KMS-11 (cell line): ENCODE data around the gene CKAP5.

Experiments used
- H2AFZ ChIP-seq: fragments of 200-600 bp; sonication (generic); 2 replicates; pipeline ENCODE4 v1.6.1; 2016; ENCODE audit warnings: antibody characterized with exemption, mixed run types, low read depth
- H3K27ac ChIP-seq: fragments of 200-600 bp; sonication (generic); 2 replicates; pipeline ENCODE4 v1.6.1; 2016; ENCODE audit warnings: mild to moderate bottlenecking, mixed run types
- H3K27me3 ChIP-seq: fragments of 200-600 bp; sonication (generic); 2 replicates; pipeline ENCODE4 v1.6.1; 2017; ENCODE audit warnings: mild to moderate bottlenecking, low read depth, mixed run types, moderate library complexity; ENCODE audit not compliant: insufficient read depth
- H3K36me3 ChIP-seq: fragments of 200-600 bp; sonication (generic); 2 replicates; pipeline ENCODE4 v1.6.1; 2017; ENCODE audit warnings: mild to moderate bottlenecking, mixed run types; ENCODE audit not compliant: insufficient read depth
- H3K4me1 ChIP-seq: fragments of 200-600 bp; sonication (generic); 2 replicates; pipeline ENCODE4 v1.6.1; 2016; ENCODE audit warnings: mild to moderate bottlenecking, low read depth, mixed run types; ENCODE audit not compliant: poor library complexity, severe bottlenecking
- H3K4me2 ChIP-seq: fragments of 200-600 bp; sonication (generic); 2 replicates; pipeline ENCODE4 v1.7.0; 2016; ENCODE audit warnings: mild to moderate bottlenecking, mixed run types
- H3K4me3 ChIP-seq: fragments of 200-600 bp; sonication (generic); IDR thresholded peaks from 2 replicates; pipeline ENCODE4 v1.6.1; 2017; ENCODE audit warnings: low read depth, low read length, mixed read lengths; ENCODE audit not compliant: insufficient read depth
- H3K79me2 ChIP-seq: fragments of 200-600 bp; sonication (generic); 2 replicates; pipeline ENCODE4 v1.6.1; 2016; ENCODE audit warnings: low read depth, mixed run types; ENCODE audit not compliant: insufficient read depth
- H3K9ac ChIP-seq: fragments of 200-600 bp; sonication (generic); 2 replicates; pipeline ENCODE4 v1.6.1; 2016; ENCODE audit warnings: mild to moderate bottlenecking, mixed run types
- H4K20me1 ChIP-seq: fragments of 200-600 bp; sonication (generic); 2 replicates; pipeline ENCODE4 v1.6.1; 2016; ENCODE audit warnings: mild to moderate bottlenecking, mixed run types; ENCODE audit not compliant: insufficient read depth
- CTCF ChIP-seq: fragments of 200-600 bp; sonication (generic); conservative IDR thresholded peaks from 2 replicates; pipeline ENCODE4 v1.6.1; 2017; ENCODE audit warnings: low read depth, mild to moderate bottlenecking, antibody characterized with exemption, low read length, moderate library complexity, mixed read lengths

The CKAP5 gene

GRCh38 chr11:46892838-46893237 lies 46.8 kb upstream of the CKAP5 start:
- H3K4me2 ChIP-seq, result no peak overlapping the region
- H4K20me1 ChIP-seq, result no peaks in the 10 kb centered on the region
- no peak for TF ChIP-seq CTCF
- H2AFZ ChIP-seq, result no peak overlapping the region
- no peak overlapping the region for H3K9ac ChIP-seq
- no peak overlapping the region for H3K4me3 ChIP-seq
- no peaks in the 10 kb centered on the region for H3K4me1 ChIP-seq
- H3K27ac ChIP-seq, result no peak overlapping the region
- H3K79me2 ChIP-seq, result no peaks in the 10 kb centered on the region
- no peaks in the 10 kb centered on the region for H3K36me3 ChIP-seq
- no peaks in the 10 kb centered on the region for H3K27me3 ChIP-seq

GRCh38 chr11:46892109-46892508 lies 46.0 kb upstream of the CKAP5 start:
- no peak for TF ChIP-seq CTCF
- no peak overlapping the region for H3K27ac ChIP-seq
- no peak overlapping the region for H2AFZ ChIP-seq
- H3K4me2 ChIP-seq, result no peak overlapping the region
- H3K4me1 ChIP-seq, result no peaks in the 10 kb centered on the region
- no peak overlapping the region for H3K4me3 ChIP-seq
- no peaks in the 10 kb centered on the region for H3K27me3 ChIP-seq
- H3K36me3 ChIP-seq, result no peaks in the 10 kb centered on the region
- H3K79me2 ChIP-seq, result no peaks in the 10 kb centered on the region
- H4K20me1 ChIP-seq, result no peaks in the 10 kb centered on the region
- H3K9ac ChIP-seq, result no peak overlapping the region

GRCh38 chr11:46890665-46891064 lies 44.6 kb upstream of the CKAP5 start:
- no peak for TF ChIP-seq CTCF
- Histone ChIP-seq H3K9ac (no peak overlapping the region), H3K27me3 (no peaks in the 10 kb centered on the region), H3K27ac (no peak overlapping the region), H4K20me1 (no peaks in the 10 kb centered on the region), H3K79me2 (no peaks in the 10 kb centered on the region), H2AFZ (no peak overlapping the region), H3K36me3 (no peaks in the 10 kb centered on the region), H3K4me3 (no peak overlapping the region), H3K4me2 (no peak overlapping the region), H3K4me1 (no peaks in the 10 kb centered on the region)

GRCh38 chr11:46889689-46890475 lies 43.8 kb upstream of the CKAP5 start:
- H3K4me2 ChIP-seq, result no peak overlapping the region
- H4K20me1 ChIP-seq, result no peaks in the 10 kb centered on the region
- H3K79me2 ChIP-seq, result no peaks in the 10 kb centered on the region
- no peak overlapping the region for H3K27ac ChIP-seq
- H3K4me3 ChIP-seq, result no peak overlapping the region
- no peak overlapping the region for H3K9ac ChIP-seq
- H2AFZ ChIP-seq, result no peak overlapping the region
- no peaks in the 10 kb centered on the region for H3K4me1 ChIP-seq
- H3K27me3 ChIP-seq, result no peaks in the 10 kb centered on the region
- peak; percentile 90 for TF ChIP-seq CTCF
- H3K36me3 ChIP-seq, result no peaks in the 10 kb centered on the region
